ENCODE measurements around the gene AFF4.

DNA sequence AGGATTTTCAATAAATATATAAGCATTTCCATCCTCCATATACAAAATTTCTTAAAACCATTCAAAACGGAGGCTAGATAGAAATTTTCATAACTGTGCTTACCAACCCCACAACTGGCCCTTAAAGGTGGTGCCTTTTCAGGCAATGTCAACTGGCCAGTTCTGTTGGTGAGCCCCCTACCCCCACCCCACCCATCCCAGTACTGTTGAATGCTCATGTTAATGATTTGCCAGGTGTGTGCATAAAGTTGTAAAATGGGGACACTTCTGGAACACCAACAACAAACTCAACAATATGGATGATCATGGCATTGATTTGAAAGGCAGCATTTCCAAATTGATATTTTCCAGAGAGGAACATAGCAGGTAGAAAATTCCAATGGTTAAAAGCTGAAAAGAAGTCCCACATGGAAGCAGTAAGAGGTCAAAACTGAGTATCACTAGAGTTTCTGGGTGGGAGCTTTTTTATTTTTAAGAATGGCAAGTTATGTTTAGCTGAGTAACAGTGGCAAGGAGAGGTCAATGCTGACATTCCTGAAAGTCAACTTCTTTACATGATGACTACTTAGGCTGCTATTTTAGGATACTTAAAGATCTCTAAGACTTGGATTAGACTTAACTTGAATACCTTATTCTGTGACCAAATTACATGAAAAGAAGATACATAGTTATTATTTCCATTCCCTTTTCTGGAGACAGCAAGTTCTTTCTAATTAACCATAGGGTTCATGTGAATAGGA is 87.2 kb downstream of the AFF4 start:
- TF ChIP-seq, protein P1, sequence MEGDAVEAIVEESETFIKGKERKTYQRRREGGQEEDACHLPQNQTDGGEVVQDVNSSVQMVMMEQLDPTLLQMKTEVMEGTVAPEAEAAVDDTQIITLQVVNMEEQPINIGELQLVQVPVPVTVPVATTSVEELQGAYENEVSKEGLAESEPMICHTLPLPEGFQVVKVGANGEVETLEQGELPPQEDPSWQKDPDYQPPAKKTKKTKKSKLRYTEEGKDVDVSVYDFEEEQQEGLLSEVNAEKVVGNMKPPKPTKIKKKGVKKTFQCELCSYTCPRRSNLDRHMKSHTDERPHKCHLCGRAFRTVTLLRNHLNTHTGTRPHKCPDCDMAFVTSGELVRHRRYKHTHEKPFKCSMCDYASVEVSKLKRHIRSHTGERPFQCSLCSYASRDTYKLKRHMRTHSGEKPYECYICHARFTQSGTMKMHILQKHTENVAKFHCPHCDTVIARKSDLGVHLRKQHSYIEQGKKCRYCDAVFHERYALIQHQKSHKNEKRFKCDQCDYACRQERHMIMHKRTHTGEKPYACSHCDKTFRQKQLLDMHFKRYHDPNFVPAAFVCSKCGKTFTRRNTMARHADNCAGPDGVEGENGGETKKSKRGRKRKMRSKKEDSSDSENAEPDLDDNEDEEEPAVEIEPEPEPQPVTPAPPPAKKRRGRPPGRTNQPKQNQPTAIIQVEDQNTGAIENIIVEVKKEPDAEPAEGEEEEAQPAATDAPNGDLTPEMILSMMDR (IDR thresholded peaks at IDR 0.05), result no peak
- TF ChIP-seq POLR2A (IDR thresholded peaks at IDR 0.05), result no peak
